ENCODE data around the gene DPH7. TPM values are rescaled to one million over a fixed set of nuclear protein-coding genes. Genes with fewer than 3 reads are reported as not detected.

The DPH7 gene
- total RNA-seq, 1 donor from 2014 or later = 57.2 TPM

GRCh38 chr9:137607141-137607857, 28.6 kb upstream of the DPH7 start:
- Histone ChIP-seq H3K4me3 (peak overlapping the region; percentile 94 to 96), H3K27ac (no peak overlapping the region), H3K27me3 (no peaks in the 10 kb centered on the region), H3K4me1 (peaks cover 6 to 28% of the 10 kb centered on the region in 2 donors), H3K9me3 (no peaks in the 10 kb centered on the region), H3K36me3 (no peaks in the 10 kb centered on the region)
- intact Hi-C loops (cut with DNase I) = loop anchor here (10.0 kb wide), 1 partner anchor 152 kb away; the partner anchor contains the start of gene NSMF
- TF ChIP-seq, protein P1, sequence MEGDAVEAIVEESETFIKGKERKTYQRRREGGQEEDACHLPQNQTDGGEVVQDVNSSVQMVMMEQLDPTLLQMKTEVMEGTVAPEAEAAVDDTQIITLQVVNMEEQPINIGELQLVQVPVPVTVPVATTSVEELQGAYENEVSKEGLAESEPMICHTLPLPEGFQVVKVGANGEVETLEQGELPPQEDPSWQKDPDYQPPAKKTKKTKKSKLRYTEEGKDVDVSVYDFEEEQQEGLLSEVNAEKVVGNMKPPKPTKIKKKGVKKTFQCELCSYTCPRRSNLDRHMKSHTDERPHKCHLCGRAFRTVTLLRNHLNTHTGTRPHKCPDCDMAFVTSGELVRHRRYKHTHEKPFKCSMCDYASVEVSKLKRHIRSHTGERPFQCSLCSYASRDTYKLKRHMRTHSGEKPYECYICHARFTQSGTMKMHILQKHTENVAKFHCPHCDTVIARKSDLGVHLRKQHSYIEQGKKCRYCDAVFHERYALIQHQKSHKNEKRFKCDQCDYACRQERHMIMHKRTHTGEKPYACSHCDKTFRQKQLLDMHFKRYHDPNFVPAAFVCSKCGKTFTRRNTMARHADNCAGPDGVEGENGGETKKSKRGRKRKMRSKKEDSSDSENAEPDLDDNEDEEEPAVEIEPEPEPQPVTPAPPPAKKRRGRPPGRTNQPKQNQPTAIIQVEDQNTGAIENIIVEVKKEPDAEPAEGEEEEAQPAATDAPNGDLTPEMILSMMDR (IDR thresholded peaks at IDR 0.05) = no peak
- no peak for DNase-seq (ENCODE audit: low spot score in 2 of 2)

- no peaks in the 10 kb centered on the region for H3K27me3 ChIP-seq
- DNase-seq (ENCODE audit: low spot score in 2 of 2) = no peak
- no peak overlapping the region for H3K27ac ChIP-seq
- TF ChIP-seq, protein P1 (IDR thresholded peaks at IDR 0.05) = no peak
- intact Hi-C loops (cut with DNase I) = loop anchor here (10.0 kb wide), 1 partner anchor 152 kb away; the partner anchor contains the start of gene NSMF
- no peaks in the 10 kb centered on the region for H3K9me3 ChIP-seq
- peak overlapping the region; percentile 94 to 96 for H3K4me3 ChIP-seq
- H3K36me3 ChIP-seq = no peaks in the 10 kb centered on the region
- peaks cover 6 to 22% of the 10 kb centered on the region in 2 donors for H3K4me1 ChIP-seq
These were observed 28.0 kb upstream of the DPH7 start for GRCh38 chr9:137606734-137607138.

DNA sequence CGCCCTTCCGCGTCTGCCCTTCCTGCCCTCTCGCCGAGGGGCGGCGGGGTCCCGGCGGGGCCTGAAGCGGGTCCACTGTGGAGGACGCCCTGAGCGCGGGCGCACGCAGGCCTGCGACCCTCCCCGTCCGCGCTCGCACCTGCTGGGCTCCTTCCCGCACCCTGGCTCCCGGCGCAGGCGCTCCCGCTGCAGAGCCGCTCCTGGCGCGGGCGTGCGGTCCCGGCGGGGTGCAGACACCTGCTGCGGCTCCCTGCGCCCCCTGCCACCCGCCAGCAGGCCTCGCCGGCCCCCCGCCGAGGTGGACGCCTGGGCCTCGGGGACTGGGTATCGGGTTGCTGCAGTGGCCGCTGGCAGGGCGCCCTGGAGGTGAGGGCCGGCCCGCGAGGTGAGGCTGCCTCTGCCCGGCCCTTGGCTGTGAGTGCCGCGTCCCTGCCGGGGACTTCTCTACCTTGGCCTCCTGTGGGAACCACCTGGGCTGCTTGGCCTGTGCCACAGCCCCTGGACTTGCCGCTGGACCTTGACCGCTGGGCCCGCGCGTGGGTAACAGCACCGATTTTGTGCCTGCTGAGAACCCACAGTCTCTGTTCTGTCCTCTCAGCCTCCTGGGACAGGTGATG, 27.4 kb upstream of the DPH7 start:
- Histone ChIP-seq H3K36me3 (no peaks in the 10 kb centered on the region), H3K27me3 (no peaks in the 10 kb centered on the region), H3K4me3 (peak overlapping the region; percentile 94 to 96), H3K4me1 (peaks cover 6 to 19% of the 10 kb centered on the region in 2 donors), H3K27ac (peak overlapping the region; percentile 71 to 79), H3K9me3 (no peaks in the 10 kb centered on the region)
- intact Hi-C loops (cut with DNase I) = loop anchor here (10.0 kb wide), 1 partner anchor 151 kb away; the partner anchor contains the start of gene NSMF
- DNase-seq (ENCODE audit: low spot score in 2 of 2) = no peak
- TF ChIP-seq, protein P1 (IDR thresholded peaks at IDR 0.05) = no peak

DNA sequence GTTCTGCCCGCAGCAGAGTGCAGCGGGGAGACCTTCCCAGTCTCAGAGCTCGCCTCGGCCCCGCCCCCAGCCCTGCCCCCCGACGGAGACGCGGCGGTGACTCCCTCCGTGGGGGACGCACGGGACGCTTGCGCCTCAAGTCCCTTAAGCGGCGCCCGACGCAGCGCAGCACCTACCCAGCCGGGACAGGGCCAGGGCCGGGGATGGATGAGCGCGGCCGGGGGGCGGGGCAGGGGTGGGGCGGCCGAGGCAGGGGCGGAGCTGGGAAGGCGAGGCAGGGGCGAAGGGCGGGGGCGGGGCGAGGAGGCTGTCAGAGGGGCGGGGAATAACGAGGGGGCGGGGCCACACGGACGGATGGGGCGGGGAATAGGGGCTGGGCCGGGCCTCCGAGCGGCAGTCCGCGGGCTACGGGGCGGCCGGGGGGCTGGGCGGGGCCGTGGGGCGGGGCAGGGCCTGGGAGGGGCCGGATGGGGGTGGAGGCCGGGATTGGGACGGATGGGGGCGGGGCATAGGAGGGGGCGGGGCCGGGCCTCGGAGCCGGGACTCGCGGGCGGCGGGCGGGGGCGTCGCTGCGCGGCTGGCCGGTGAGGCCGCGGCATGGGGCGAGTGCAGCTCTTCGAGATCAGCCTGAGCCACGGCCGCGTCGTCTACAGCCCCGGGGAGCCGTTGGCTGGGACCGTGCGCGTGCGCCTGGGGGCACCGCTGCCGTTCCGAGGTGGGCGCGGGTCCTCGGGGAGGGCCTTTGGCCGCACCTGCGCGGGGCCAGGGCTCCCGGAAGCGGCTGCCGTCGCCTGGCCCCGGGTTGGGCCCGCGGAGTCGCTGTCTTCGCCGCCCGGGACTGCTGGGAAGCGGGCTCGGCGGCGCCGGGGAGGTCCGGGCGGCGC, 26.6 kb upstream of the DPH7 start, which contains the start of gene ARRDC1:
ARRDC1 (plus strand) TSS at position 566 of the 884 bp plus-strand sequence; CDS start at position 598, 32 bp downstream.
- H3K36me3 ChIP-seq = no peaks in the 10 kb centered on the region
- DNase-seq (ENCODE audit: low spot score in 2 of 2) = peak; percentile 75 to 97
- TF ChIP-seq, protein P1 (IDR thresholded peaks at IDR 0.05) = peak in 1 of 3 experiments; percentile 11
- H3K9me3 ChIP-seq = no peaks in the 10 kb centered on the region
- H3K27me3 ChIP-seq = no peaks in the 10 kb centered on the region
- H3K27ac ChIP-seq = peak within 1 kb of the TSS; percentile 71 to 79
- H3K4me1 ChIP-seq = peaks cover 6 to 19% of the 10 kb centered on the region in 2 donors
- peak within 1 kb of the TSS; percentile 94 to 96 for H3K4me3 ChIP-seq
- intact Hi-C loops (cut with DNase I) = loop anchor here (1.0 to 10.0 kb wide), 5 partner anchors 13 to 151 kb away; partner anchors contain the start of genes DPH7, NSMF and ZMYND19
